IMR-90 (cell line): ENCODE measurements around the gene PRPS1L1. TPM values are rescaled to one million over a fixed set of nuclear protein-coding genes. Genes with fewer than 3 reads are reported as not detected.

Experiments used
- ATAC-seq: fragments of 200-7000 bp; cut with Tn5 transposase; 2 replicates; pipeline ENCODE4 v1.9.1; 2020; ENCODE audit warnings: low read depth, mild to moderate bottlenecking, moderate library complexity
- BruUV-seq: library from RNA; stranded (reverse); fragments of 400-500 nt; replicated peaks from 2 replicates; lab custom pipeline; 2021; lab: Mats Ljungman, UMichigan
- CTCF ChIA-PET: fragments of 300-600 bp; formaldehyde crosslinking; extraction: SDS; loops from one replicate; lab custom pipeline; 2021; ENCODE audit warnings: antibody characterized with exemption; lab: Yijun Ruan, JAX
- POLR2A ChIA-PET: fragments of 300-600 bp; sonication (Branson Sonifier 250); formaldehyde crosslinking; loops from one replicate; lab custom pipeline; 2022; ENCODE audit warnings: antibody characterized with exemption; ENCODE audit not compliant: unreplicated experiment; lab: Charles Lee
- DNase-seq: peaks from one replicate; pipeline ENCODE4 v3.0.0; 2013
- H2AFZ ChIP-seq: replicated peaks from 2 replicates; pipeline ENCODE3; 2013; ENCODE audit warnings: low read length, mild to moderate bottlenecking; ENCODE audit not compliant: poor library complexity
- H2AK5ac ChIP-seq: 2 replicates; pipeline ENCODE4 v1.6.1; 2013; ENCODE audit warnings: low read depth, low read length, inconsistent platforms
- H2AK9ac ChIP-seq: replicated peaks from 2 replicates; pipeline ENCODE3; 2013; ENCODE audit warnings: mild to moderate bottlenecking, low read depth, low read length, moderate library complexity; ENCODE audit not compliant: poor library complexity
- H2BK120ac ChIP-seq: 2 replicates; pipeline ENCODE4 v1.6.1; 2013; ENCODE audit warnings: low read depth, low read length, inconsistent platforms
- H2BK15ac ChIP-seq: 3 replicates; pipeline ENCODE4 v1.6.1; 2013; ENCODE audit warnings: low read depth, low read length, inconsistent platforms
- H2BK20ac ChIP-seq: 2 replicates; pipeline ENCODE4 v1.6.1; 2013; ENCODE audit warnings: low read depth, mild to moderate bottlenecking, inconsistent platforms, low read length, moderate library complexity
- H2BK5ac ChIP-seq: 2 replicates; pipeline ENCODE4 v1.6.1; 2013; ENCODE audit warnings: mild to moderate bottlenecking, low read depth, low read length, inconsistent platforms; ENCODE audit not compliant: poor library complexity, severe bottlenecking
- H3K14ac ChIP-seq: replicated peaks from 2 replicates; pipeline ENCODE4 v1.6.1; 2013; ENCODE audit warnings: low read depth, low read length, inconsistent platforms
- H3K18ac ChIP-seq: 2 replicates; pipeline ENCODE4 v1.6.1; 2013; ENCODE audit warnings: low read depth, low read length, control low read depth
- H3K23ac ChIP-seq: 2 replicates; pipeline ENCODE4 v1.6.1; 2013; ENCODE audit warnings: low read depth, low read length, inconsistent platforms
- H3K27ac ChIP-seq: 2 replicates; pipeline ENCODE4 v1.5.1; 2013; ENCODE audit warnings: mild to moderate bottlenecking, control low read depth, low read length; ENCODE audit not compliant: insufficient read depth
- H3K27me3 ChIP-seq: 2 replicates; pipeline ENCODE4 v1.6.1; 2013; ENCODE audit warnings: low read length; ENCODE audit not compliant: control insufficient read depth, insufficient read depth
- H3K36me3 ChIP-seq: 2 replicates; pipeline ENCODE4 v1.6.1; 2013; ENCODE audit warnings: low read length, mixed read lengths; ENCODE audit not compliant: control insufficient read depth, insufficient read depth
- H3K4ac ChIP-seq: 2 replicates; pipeline ENCODE4 v1.6.1; 2013; ENCODE audit warnings: low read depth, low read length, inconsistent platforms
- H3K4me1 ChIP-seq: 2 replicates; pipeline ENCODE4 v1.6.1; 2013; ENCODE audit warnings: low read length, mixed read lengths; ENCODE audit not compliant: control insufficient read depth, insufficient read depth
- H3K4me2 ChIP-seq: 2 replicates; pipeline ENCODE4 v1.6.1; 2013; ENCODE audit warnings: low read depth, mild to moderate bottlenecking, control low read depth, low read length, moderate library complexity
- H3K4me3 ChIP-seq: 2 replicates; pipeline ENCODE4 v1.5.1; 2013; ENCODE audit warnings: low read depth, mild to moderate bottlenecking, control low read depth, low read length, moderate library complexity; ENCODE audit not compliant: insufficient read depth
- H3K56ac ChIP-seq: 2 replicates; pipeline ENCODE4 v1.6.1; 2013; ENCODE audit warnings: low read length, inconsistent platforms; ENCODE audit not compliant: insufficient read depth; ENCODE audit errors: extremely low read depth
- H3K79me1 ChIP-seq, 2 experiments: 2 replicates each; pipeline ENCODE4 v1.6.1; 2013; ENCODE audit warnings: low read length in 2 of 2, inconsistent platforms in 1 of 2, low read depth in 1 of 2
- H3K9ac ChIP-seq: 2 replicates; pipeline ENCODE4 v1.6.1; 2013; ENCODE audit warnings: low read depth, low read length, control low read depth
- H3K9me1 ChIP-seq: 2 replicates; pipeline ENCODE4 v1.6.1; 2013; ENCODE audit warnings: low read length, inconsistent platforms; ENCODE audit not compliant: insufficient read depth
- H3K9me3 ChIP-seq: 2 replicates; pipeline ENCODE4 v1.6.1; 2013; ENCODE audit warnings: low read length; ENCODE audit not compliant: control insufficient read depth, insufficient read depth
- H4K20me1 ChIP-seq: 2 replicates; pipeline ENCODE4 v1.6.1; 2013; ENCODE audit warnings: low read length, inconsistent platforms; ENCODE audit not compliant: insufficient read depth
- H4K5ac ChIP-seq: 2 replicates; pipeline ENCODE4 v1.6.1; 2013; ENCODE audit warnings: mild to moderate bottlenecking, low read depth, low read length, control low read depth
- H4K8ac ChIP-seq, 2 experiments: 2 replicates each; pipeline ENCODE4 v1.6.1; 2013; ENCODE audit warnings: low read depth in 2 of 2, low read length in 2 of 2, control low read depth in 1 of 2, inconsistent platforms in 1 of 2
- H4K91ac ChIP-seq: 2 replicates; pipeline ENCODE4 v1.6.1; 2013; ENCODE audit warnings: low read depth, low read length, inconsistent platforms; ENCODE audit not compliant: insufficient read depth
- CHD1 ChIP-seq: IDR thresholded peaks from 2 replicates; pipeline ENCODE4 v1.6.1; 2012; ENCODE audit warnings: low read depth, low read length, improper control_type of control experiment
- MAFK ChIP-seq: IDR thresholded peaks from 2 replicates; pipeline ENCODE4 v1.6.1; 2012; ENCODE audit warnings: low read depth, low read length, improper control_type of control experiment
- WGBS, 2 experiments: methylation state at CpG; one replicate each; pipeline versions ENCODE4 v1.1.5 to v1.1.7; 2013; ENCODE audit warnings: missing lambda C conversion rate in 2 of 2; ENCODE audit not compliant: insufficient read length in 1 of 2; ENCODE audit errors: extremely low coverage in 2 of 2; 5-methylcytosine and 5-hydroxymethylcytosine counted together
- dilution Hi-C: fragments of 300-500 bp; cut with HindIII; formaldehyde crosslinking; loops from one replicate; pipeline ENCODE4 v1.14.3; 2018; ENCODE audit warnings: low sequenced_read_pairs; ENCODE audit not compliant: unreplicated experiment
- in situ Hi-C: fragments of 300-500 bp; cut with MboI; formaldehyde crosslinking; loops from 3 replicates; pipeline ENCODE4 v1.14.3; 2019; ENCODE audit warnings: low sequenced_read_pairs, inconsistent platforms, mixed read lengths
- intact Hi-C: fragments of 100-400 bp; cut with micrococcal nuclease; formaldehyde crosslinking; loops from 2 replicates; pipeline ENCODE4 v1.10.0; 2022
- polyA plus RNA-seq, 3 experiments: library from polyadenylated mRNA; depleted of rRNA; stranded (reverse); fragments of >200 nt; gene quantifications; 2 replicates each; pipeline ENCODE4 v1.2.3, GENCODE V29; 2012; ENCODE audit warnings: low replicate concordance in 1 of 3
- total RNA-seq: library from RNA; depleted of rRNA; stranded (reverse); fragments of >200 nt; gene quantifications from 2 replicates; pipeline ENCODE4 v1.2.3, GENCODE V29; 2012

The PRPS1L1 gene
- total and polyA plus RNA-seq, 2 of the 4 experiments (the other 2 are of a cell fraction) = not detected

DNA sequence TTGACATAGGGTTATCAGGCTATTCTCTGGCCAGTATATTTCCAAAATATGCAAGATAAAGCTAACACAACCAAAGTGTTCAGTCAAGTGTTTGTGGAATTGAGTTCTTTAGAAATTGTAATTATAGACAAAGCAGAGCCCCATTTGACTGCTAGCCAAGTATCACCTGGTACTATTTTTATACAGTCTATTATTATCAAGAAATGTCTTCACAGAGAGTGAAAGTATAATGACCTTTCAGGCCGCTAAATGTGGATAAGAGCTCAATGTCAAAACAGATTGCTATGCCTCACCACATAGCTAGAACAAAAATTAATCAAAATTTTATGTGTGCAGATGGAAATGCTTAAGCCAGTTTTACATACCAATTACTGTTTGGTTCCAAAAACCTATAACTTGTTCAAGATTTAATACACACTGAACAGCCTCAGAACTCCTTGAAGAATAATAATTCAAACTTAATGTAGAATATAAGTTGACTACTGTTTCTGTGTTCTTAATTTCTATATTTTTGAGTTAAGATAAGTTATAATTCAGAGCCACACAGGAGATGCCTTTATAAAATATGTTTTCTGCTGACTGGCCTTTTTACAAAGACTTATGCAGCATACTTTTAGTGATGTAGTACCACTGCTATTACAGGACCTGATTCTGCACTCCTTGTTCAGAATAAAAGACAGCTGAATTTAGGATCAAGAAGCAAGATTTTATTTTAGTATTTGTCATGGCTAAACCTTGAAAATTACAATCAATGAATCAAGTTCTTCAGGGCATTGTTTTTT lies 31.0 kb downstream of the PRPS1L1 start:
- H3K14ac ChIP-seq = no peak overlapping the region
- H2AFZ ChIP-seq = no peak overlapping the region
- intact Hi-C loops (no loop called here), in situ Hi-C loops (no loop called here), dilution Hi-C loops (no loop called here)
- no peak overlapping the region for H2BK120ac ChIP-seq
- H2BK20ac ChIP-seq = no peak overlapping the region
- POLR2A ChIA-PET = interaction anchor here (0.6 kb wide), 1 partner anchor 57 kb away, joined by 3 read pairs; no protein-coding TSS in a partner anchor
- no peak overlapping the region for H3K4ac ChIP-seq
- no peak for ATAC-seq
- no peaks in the 10 kb centered on the region for H3K79me1 ChIP-seq
- H3K4me2 ChIP-seq = no peak overlapping the region
- no CpG with 5 or more reads among the region's 1 CpG for WGBS, 2 experiments
- H3K23ac ChIP-seq = no peak overlapping the region
- no peaks in the 10 kb centered on the region for H3K4me1 ChIP-seq
- H3K4me3 ChIP-seq = no peak overlapping the region
- DNase-seq = no peak
- H4K8ac ChIP-seq = no peak overlapping the region
- no TSS peak for BruUV-seq
- H2AK9ac ChIP-seq = no peak overlapping the region
- no peak overlapping the region for H4K91ac ChIP-seq
- TF ChIP-seq CHD1 = no peak
- TF ChIP-seq MAFK = peak; percentile 76
- H4K20me1 ChIP-seq = no peaks in the 10 kb centered on the region
- no peak overlapping the region for H3K9ac ChIP-seq
- no peaks in the 10 kb centered on the region for H3K27me3 ChIP-seq
- H2BK15ac ChIP-seq = no peak overlapping the region
- peaks cover 4% of the 10 kb centered on the region for H3K9me3 ChIP-seq
- no peak overlapping the region for H4K5ac ChIP-seq
- no peak overlapping the region for H3K56ac ChIP-seq
- no peak overlapping the region for H3K18ac ChIP-seq
- no peaks in the 10 kb centered on the region for H3K9me1 ChIP-seq
- CTCF ChIA-PET = no interaction called here
- H3K36me3 ChIP-seq = no peaks in the 10 kb centered on the region
- H2AK5ac ChIP-seq = no peak overlapping the region
- no peak overlapping the region for H3K27ac ChIP-seq
- H2BK5ac ChIP-seq = no peak overlapping the region
